SH-SY5Y (cell line): Measurements from ENCODE around the gene ABHD1.

Experiments used
- GATA2 ChIP-seq: IDR thresholded peaks from 2 replicates; pipeline ENCODE4 v1.6.1; 2011; ENCODE audit warnings: mild to moderate bottlenecking, low read depth, low read length
- GATA3 ChIP-seq: IDR thresholded peaks from 2 replicates; pipeline ENCODE4 v1.6.1; 2011; ENCODE audit warnings: low read depth, mild to moderate bottlenecking, low read length, moderate library complexity

The ABHD1 gene

DNA sequence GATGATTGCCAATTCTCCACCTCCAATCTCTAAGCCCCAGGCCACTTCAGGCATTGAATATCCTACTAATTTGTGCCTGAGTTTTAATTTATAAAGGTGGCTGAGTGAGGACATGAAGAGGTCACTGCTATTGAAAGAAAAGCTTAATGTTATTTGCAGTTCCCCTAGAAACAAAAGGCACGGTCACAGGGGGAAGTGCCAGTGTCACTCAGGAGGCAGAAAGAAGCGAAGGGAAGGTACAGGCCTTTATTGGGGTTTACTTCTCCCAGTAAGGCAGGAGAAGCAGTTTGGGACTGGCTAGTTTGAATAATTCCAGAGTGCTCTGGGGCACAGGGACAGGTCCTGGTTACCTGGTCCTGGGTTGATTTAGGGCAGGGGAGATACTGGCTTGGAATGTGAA lies 1.7 kb upstream of the ABHD1 start:
- TF ChIP-seq GATA2 (no peak), GATA3 (no peak)

DNA sequence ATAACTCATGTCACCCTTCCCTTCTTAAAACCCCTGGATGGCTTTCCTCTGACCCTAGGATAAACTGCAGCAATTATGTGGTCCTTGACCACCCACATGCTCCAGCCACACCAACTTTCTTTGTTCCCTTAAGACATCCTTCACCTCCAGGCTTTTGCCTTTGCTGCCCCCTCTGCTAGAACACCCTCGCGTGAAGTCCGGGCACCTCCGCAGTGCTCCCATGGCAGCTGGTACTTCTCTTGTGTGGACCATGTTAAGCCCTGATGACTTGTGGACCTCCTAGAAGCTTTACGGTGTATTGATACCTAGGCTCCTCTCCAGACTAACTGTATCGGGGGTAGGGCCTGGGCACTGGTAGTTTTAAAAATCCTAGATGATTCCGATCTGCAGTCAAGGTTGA lies 824 bp upstream of the ABHD1 start:
- TF ChIP-seq GATA3, result no peak
- no peak for TF ChIP-seq GATA2

DNA sequence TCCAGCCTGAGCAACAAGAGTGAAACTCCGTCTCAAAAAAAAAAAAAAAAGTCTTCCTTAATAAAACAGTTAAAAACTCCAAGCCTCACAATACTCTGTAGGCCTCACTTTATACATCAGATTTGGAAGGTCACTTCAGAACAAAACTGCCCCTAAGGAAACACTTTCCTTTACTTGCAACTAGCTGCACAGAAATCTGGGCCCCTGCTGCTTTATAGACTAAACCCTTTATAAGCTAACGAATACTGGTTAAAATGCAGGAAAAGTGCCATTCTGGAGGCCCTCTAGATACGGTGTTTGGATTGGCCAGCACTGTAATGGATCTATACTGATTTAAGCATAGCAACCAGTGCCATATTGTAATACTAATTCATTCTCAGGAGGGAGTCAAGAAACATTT lies 1.5 kb downstream of the ABHD1 start:
- TF ChIP-seq GATA3 (no peak), GATA2 (no peak)

DNA sequence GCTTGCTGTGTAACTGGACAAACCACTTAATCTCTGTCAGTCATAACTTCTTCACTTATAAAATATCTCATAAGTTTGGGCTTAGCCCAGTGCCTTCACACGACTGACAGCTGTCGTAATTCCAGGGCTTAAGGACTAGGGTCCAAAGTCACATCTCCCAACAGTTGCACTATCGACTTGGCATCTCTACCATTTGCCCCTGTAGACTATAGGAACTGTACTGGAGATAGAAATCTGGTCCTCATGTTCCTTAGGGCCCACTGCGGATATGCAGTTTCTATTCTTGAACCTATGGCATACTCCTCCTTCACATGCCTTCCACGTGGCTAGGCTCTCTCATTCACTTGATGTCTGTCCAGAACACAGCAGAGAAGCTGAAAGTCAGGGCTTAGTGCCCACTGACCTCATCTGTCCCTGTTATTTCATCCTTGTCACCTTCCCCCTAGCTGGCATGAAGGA lies 2.7 kb downstream of the ABHD1 start:
- TF ChIP-seq GATA2, result no peak
- no peak for TF ChIP-seq GATA3

DNA sequence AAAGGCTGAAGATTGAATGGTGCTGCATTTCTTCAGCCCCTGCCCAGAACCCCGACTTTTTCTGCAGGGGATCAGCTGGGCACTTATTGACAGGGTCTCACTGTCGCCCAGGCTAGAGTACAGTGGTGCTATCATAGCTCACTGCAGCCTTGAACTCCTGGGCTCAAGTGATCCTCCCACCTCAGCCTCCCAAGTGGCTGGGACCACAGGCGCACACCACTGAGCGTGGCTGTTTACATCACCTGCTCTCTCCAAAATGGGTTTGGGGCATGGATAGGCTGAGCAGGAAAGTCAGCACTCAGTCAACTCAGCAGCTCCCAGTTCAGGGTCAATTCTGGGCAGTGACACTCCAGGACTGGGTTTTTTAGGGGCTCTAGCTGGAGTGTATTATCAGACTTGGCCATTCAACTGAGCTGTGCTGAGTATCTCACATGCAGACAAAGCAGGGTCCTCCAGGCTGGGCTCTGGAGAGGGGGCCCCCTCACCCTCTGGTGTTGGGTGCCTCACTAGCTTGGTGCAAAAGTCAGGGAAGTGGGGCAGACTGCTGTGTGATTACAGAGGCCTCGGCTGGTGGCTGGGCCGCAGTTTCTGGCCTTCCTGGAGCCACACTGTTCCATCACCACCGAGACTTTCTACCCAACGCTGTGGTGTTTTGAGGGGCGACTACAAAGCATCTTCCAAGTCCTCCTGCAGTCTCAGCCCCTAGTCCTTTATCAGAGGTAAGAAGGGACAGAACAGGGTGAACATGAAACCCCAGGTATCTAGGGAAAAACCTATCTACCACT lies 4.5 kb downstream of the ABHD1 start:
- TF ChIP-seq GATA3 (no peak), GATA2 (no peak)

DNA sequence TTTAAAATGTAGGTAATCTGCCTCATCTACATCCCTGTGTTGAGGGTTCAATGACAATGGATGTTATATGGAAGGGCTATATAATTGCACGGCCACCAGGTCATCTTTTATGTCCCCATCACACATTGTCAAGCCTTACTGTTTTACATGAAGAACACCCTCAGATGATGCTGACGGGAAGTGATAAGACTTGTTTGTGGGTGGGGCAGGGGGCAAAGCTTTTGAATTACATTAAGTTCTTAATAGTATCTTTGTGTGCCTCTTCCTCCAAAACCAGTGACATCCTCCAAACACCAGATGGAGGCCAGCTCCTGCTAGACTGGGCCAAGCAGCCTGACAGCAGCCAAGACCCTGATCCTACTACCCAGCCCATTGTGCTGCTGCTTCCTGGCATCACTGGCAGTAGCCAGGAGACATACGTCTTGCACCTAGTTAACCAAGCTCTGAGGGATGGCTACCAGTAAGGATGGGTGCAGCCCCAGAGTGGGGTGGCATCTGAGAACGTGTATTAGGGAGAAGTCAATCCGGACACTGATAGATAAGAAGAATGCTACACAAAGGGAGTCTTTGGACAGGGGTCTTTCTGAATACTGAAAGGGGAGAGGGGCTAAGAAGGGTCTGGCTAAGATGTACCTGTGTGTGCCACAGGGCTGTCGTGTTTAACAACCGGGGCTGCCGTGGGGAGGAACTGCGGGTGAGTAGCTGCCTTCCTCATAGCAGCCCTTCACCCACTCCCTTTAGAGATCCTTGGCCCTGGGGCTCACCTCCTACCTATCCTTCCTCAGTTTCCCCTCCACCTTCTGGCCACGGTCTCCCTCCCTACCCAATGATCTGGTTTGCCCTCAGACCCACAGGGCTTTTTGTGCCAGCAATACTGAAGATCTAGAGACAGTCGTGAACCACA lies 5.3 kb downstream of the ABHD1 start:
- TF ChIP-seq GATA3 (no peak), GATA2 (no peak)

DNA sequence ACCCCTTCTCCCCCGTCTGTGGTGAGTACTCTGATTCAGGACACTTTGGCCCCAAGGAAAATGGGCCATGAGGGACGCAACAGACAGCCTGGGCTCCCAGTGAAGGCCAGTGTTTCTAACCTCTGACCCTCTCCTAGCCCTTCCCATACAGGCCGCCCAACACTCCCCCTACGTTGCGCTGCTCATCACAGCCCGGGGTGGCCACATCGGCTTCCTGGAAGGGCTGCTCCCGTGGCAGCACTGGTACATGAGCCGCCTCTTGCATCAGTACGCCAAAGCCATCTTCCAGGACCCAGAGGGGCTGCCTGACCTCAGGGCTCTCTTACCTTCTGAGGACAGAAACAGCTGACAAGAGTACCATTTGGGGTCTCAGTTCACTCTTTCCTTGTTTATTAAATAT lies 6.8 kb downstream of the ABHD1 start:
- no peak for TF ChIP-seq GATA2
- no peak for TF ChIP-seq GATA3

DNA sequence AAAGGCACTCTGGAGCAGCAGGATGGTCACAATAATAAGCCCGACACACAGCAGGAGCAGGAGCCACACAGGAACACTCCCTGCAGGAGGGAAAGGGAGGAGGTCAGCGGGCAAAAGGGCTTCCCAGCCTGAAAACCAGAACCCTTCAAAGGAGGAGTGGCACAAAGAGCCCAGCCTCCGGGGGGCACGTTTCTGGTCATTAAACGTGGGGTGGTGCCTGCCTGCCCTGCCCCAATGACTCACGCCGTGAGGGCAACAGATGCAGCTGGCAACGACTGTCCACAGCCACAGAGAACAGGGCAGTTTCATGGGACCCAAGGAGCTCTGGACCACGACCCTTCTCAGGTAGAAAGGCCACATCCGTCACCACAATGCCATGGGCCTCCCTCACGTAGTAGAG lies 7.8 kb downstream of the ABHD1 start:
- TF ChIP-seq GATA3 (no peak), GATA2 (no peak)

DNA sequence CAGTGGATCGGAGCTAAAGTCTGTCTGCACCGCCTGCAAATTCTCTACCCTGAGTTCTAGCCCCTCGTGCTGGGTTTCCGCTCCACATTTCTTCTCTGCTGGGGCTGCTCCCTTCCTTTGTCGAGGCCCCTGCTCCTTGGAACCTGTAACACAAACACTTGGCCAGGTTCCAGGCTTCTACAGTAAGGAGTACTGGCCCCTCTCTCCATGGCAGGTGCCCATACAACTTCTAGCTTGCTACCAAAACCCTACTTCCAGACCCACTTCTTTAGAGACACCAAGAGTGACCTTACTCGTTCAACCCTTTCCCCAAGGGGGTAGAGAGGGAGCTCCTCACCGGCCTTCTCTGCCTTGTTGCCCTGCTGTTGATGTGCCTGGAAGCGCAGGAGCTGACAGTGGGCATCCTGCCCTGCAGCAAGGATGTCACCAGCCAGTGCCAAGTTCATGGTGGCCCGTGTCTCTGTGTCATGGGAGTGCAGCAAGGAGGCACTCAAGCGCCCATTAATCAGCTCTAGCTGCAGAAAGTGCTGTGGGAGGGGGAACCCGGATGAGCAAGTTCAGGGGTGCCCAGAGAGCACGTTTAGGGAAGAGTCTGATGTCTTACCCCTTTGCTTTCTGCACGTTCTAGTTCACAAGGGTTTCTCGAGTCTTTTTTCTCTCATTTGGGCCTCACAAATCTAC lies 9.7 kb downstream of the ABHD1 start:
- TF ChIP-seq GATA2 (no peak), GATA3 (no peak)

DNA sequence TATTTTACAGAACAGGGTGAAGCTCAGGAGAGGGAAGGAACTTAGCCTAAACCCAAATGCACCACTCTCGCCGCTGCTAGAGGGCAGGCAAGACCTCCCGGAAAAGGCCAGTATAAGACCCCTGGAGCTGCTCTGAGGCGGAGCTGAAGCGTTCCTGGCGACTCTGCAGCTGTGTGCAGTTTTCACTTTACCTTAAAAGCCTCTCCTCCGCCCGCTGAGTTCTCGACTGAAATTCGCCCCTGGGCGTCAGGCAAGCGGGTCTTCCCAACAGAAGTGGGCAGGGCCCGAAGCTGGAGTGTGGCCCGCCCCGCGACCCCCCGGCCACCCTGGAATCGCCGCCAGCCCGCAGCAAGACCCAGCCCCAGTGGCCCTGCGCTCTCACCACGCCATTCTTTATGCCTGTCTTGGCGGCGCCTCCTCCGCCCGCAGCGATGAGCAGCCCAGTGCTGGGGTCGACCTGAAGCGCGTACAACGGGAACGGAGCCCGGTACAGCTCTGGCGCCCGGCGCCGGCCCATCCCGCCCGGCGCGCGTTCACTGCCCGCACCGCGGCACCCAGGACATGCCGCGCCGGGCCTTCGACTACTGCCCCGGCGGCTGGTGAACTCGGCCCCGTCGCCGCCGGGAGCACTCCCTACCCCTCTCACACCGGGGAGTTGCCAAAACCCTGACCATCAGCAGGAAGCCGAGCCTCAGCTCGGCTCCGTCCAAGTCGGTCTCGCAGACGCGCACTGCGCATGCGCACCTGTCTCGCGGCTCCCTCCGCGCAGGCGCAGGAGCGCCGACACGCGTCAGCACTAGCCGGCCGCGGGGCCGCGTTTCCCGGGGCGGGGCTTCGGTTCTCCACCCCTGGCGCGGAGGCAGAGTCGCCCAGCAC lies 10.5 kb downstream of the ABHD1 start, which contains the start of gene PREB:
TSS of gene PREB (minus strand) at position 732 of the 876 bp plus-strand sequence. CDS start at position 517, 215 bp downstream.
- no peak for TF ChIP-seq GATA3
- TF ChIP-seq GATA2, result no peak

DNA sequence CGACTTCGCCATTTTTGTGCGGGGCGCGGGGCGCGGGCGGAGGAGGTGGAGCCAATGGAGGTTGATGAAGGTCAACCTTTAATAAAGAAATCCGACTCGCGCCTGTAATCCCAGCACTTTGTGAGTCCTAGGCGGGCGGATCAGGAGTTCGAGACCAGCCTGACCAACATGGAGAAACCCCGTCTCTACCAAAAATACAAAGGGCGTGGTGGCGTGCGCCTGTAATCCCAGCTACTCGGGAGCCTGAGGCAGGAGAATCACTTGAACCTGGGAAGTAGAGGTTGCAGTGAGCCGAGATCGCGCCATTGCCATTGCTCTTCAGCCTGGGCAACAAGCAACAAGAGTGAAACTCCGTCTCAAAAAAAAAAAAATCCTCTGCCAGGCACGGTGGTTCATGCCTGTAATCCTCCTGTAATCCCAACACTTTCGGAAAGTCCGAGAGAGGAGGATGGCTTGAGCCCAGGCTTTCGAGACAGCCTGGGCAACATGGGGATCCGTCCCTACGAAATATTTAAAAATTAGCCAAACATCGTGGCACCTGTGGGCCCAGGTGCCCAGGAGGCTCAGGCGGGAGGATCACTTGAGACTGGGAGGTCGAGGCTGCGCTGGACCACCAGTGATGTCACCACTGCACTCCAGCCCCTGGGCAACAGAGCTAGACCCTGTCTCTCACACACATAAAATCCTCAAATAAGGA lies 11.3 kb downstream of the ABHD1 start:
- TF ChIP-seq GATA2 (no peak), GATA3 (no peak)

DNA sequence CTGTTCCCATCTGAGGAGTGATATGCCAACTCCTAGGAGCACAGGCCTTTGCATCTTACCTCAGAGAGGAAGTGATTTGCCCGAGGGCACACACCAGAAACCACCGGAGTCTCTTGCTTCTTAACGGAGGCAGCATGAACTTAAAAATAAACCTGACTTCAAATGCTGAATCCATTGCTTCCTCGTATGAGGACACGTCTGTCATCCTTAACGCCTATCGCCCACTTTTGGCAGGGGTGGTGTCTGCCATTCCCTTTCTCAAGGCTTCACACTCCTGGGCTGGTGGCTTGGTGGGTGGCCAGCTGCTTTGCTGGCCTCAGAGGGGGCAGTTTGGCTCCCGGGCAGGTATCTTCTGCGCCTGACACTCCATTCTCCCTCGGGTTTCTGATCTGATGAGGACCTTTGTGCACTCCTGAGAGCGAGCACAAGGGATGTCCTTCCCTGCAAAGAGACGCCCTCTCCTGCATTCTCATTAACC lies 11.9 kb downstream of the ABHD1 start:
- no peak for TF ChIP-seq GATA3

DNA sequence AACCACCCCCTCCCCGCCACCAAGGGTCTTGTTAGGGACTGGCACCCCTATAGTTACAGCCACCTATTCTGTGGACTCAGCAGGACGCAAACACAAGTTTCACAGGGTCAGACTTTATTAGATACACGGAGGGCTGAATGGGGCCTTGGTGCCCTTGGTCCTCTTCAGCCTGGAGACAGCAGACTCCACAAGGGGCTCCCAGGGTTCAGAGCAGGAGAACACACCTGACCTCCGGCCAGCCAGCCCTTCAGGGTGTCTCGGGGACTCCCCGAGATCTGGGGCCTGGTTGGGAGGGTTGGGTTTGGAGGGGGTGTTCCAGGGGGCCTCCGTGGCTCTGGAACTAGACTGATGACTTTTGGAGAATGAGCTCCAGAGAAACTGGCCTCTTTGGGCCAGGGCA lies 13.1 kb downstream of the ABHD1 start:
- TF ChIP-seq GATA3 (no peak), GATA2 (no peak)
